Endothelial cell of umbilical vein (primary cell): ENCODE data around the gene KLK3. TPM values are rescaled to one million over a fixed set of nuclear protein-coding genes. Genes with fewer than 3 reads are reported as not detected.

Experiments
- BruUV-seq: library from RNA; stranded (reverse); fragments of 400-500 nt; replicated peaks from 2 replicates; lab custom pipeline; 2021; lab: Mats Ljungman, UMichigan
- CTCF ChIA-PET: fragments of 300-600, 350-600 bp; sonication (Branson Sonifier 250); formaldehyde crosslinking; loops from one replicate; lab custom pipeline; 2021; ENCODE audit warnings: antibody characterized with exemption, inconsistent platforms; lab: Charles Lee
- POLR2A ChIA-PET: fragments of 300-600, 350-600 bp; sonication (Branson Sonifier 250); formaldehyde crosslinking; loops from one replicate; lab custom pipeline; 2021; ENCODE audit warnings: antibody characterized with exemption, inconsistent platforms; lab: Charles Lee
- DNase-seq: peaks from one replicate; pipeline ENCODE4 v3.0.0-alpha.2; 2011; ENCODE audit warnings: low read depth, low spot score
- FAIRE-seq: peaks from 2 replicates; lab custom pipeline; 2011; peaks lifted over from hg19 to GRCh38; lab: Jason Lieb, UNC
- H2AFZ ChIP-seq: 2 replicates; pipeline ENCODE4 v1.6.0; 2012; ENCODE audit warnings: low read depth, low read length, control low read depth, inconsistent platforms
- H3K27ac ChIP-seq: 2 replicates; pipeline ENCODE4 v1.5.1; 2011; ENCODE audit warnings: low read depth, mild to moderate bottlenecking, control low read depth, low read length, moderate library complexity; ENCODE audit not compliant: insufficient read depth
- H3K27me3 ChIP-seq, 2 experiments: 2 replicates each; pipeline versions ENCODE4 v1.6.0 to v1.6.1; 2011; ENCODE audit warnings: low read length in 2 of 2, mixed read lengths in 1 of 2; ENCODE audit not compliant: control insufficient read depth in 2 of 2, insufficient read depth in 2 of 2
- H3K36me3 ChIP-seq, 2 experiments: 2 replicates in 1 of 2; 3 replicates in 1 of 2; pipeline ENCODE4 v1.5.1; 2011; ENCODE audit warnings: low read length in 2 of 2, mild to moderate bottlenecking in 1 of 2, moderate library complexity in 1 of 2; ENCODE audit not compliant: control insufficient read depth in 2 of 2, insufficient read depth in 2 of 2; ENCODE audit errors: extremely low read depth in 1 of 2
- H3K4me1 ChIP-seq: 3 replicates; pipeline ENCODE4 v1.5.1; 2011; ENCODE audit warnings: mild to moderate bottlenecking, low read length; ENCODE audit not compliant: control insufficient read depth, insufficient read depth; ENCODE audit errors: extremely low read depth
- H3K4me2 ChIP-seq: 2 replicates; pipeline ENCODE4 v1.6.1; 2011; ENCODE audit warnings: low read length, control low read depth, mixed read lengths; ENCODE audit not compliant: insufficient read depth
- H3K4me3 ChIP-seq, 3 experiments: fragments of 200-600 bp in 1 of 3; sonication (generic), shearing (Covaris generic) in 1 of 3; replicated peaks in 1 of 3; 2 replicates each; pipeline ENCODE4 v1.5.1; 2011 to 2016; ENCODE audit warnings: control low read depth in 3 of 3, low read length in 3 of 3, mild to moderate bottlenecking in 2 of 3, inconsistent platforms in 1 of 3, low read depth in 1 of 3, moderate library complexity in 1 of 3; ENCODE audit not compliant: insufficient read depth in 1 of 3
- H3K79me2 ChIP-seq: 2 replicates; pipeline ENCODE4 v1.6.0; 2012; ENCODE audit warnings: low read length, inconsistent platforms; ENCODE audit not compliant: control insufficient read depth, insufficient read depth
- H3K9ac ChIP-seq: replicated peaks from 2 replicates; pipeline ENCODE3; 2011; ENCODE audit warnings: low read length, control low read depth; ENCODE audit not compliant: insufficient read depth; ENCODE audit errors: extremely low read depth
- H3K9me1 ChIP-seq: replicated peaks from 3 replicates; pipeline ENCODE4 v1.6.0; 2011; ENCODE audit warnings: mild to moderate bottlenecking, low read length; ENCODE audit not compliant: control insufficient read depth, insufficient read depth; ENCODE audit errors: extremely low read depth
- H3K9me3 ChIP-seq: replicated peaks from 2 replicates; pipeline ENCODE4 v1.5.1; 2012; ENCODE audit warnings: low read length, inconsistent platforms; ENCODE audit not compliant: control insufficient read depth, insufficient read depth
- H4K20me1 ChIP-seq: replicated peaks from 2 replicates; pipeline ENCODE3; 2011; ENCODE audit warnings: mild to moderate bottlenecking, low read length; ENCODE audit not compliant: control insufficient read depth, insufficient read depth; ENCODE audit errors: extremely low read depth
- EZH2 ChIP-seq: IDR thresholded peaks from 2 replicates; pipeline ENCODE4 v1.6.1; 2012; ENCODE audit warnings: borderline replicate concordance, low read depth, mild to moderate bottlenecking, moderate library complexity, low read length, inconsistent platforms; ENCODE audit not compliant: severe bottlenecking
- FOS ChIP-seq: IDR thresholded peaks from 2 replicates; pipeline ENCODE4 v1.6.1; 2011; ENCODE audit warnings: mild to moderate bottlenecking, low read length, moderate library complexity, borderline replicate concordance; ENCODE audit not compliant: insufficient read depth
- GATA2 ChIP-seq: IDR thresholded peaks from 2 replicates; pipeline ENCODE4 v1.7.0; 2011; ENCODE audit warnings: low read depth, mild to moderate bottlenecking, moderate library complexity, mixed read lengths, low read length; ENCODE audit not compliant: insufficient read length, insufficient read depth
- JUN ChIP-seq: IDR thresholded peaks from 2 replicates; pipeline ENCODE4 v1.6.1; 2011; ENCODE audit warnings: borderline replicate concordance, low read depth; ENCODE audit not compliant: insufficient read length, insufficient read depth
- MYC ChIP-seq: IDR thresholded peaks from one replicate; pipeline ENCODE4 v1.6.1; 2011; ENCODE audit warnings: mild to moderate bottlenecking, low read depth, low read length
- POLR2A ChIP-seq: IDR thresholded peaks from 2 replicates; pipeline ENCODE4 v1.6.1; 2012; ENCODE audit warnings: low read depth, mild to moderate bottlenecking, control low read depth, low read length
- POLR2AphosphoS5 ChIP-seq: IDR thresholded peaks from 2 replicates; pipeline ENCODE4 v1.6.1; 2012; ENCODE audit warnings: low read depth, mild to moderate bottlenecking, control low read depth, low read length, moderate library complexity; ENCODE audit not compliant: insufficient read depth
- dilution Hi-C: fragments of 300-500 bp; cut with MboI; formaldehyde crosslinking; loops from one replicate; pipeline ENCODE4 v1.15.0; 2019; ENCODE audit warnings: low sequenced_read_pairs; ENCODE audit not compliant: extremely low pct_ligation_motif_present
- intact Hi-C: fragments of 100-400 bp; cut with micrococcal nuclease; formaldehyde crosslinking; loops from one replicate; pipeline ENCODE4 v1.10.0; 2022
- polyA plus RNA-seq, 4 experiments: library from polyadenylated mRNA; depleted of rRNA in 3 of 4; stranded (reverse) in 3 of 4; unstranded in 1 of 4; fragments of >200 nt; gene quantifications; 2 replicates each; pipeline versions ENCODE4 v1.2.1 to v1.2.3, GENCODE V29; 2011 to 2012; ENCODE audit warnings: missing spikeins in 1 of 4
- total RNA-seq: library from RNA; stranded (reverse); gene quantifications from 2 replicates; pipeline ENCODE4 v1.2.3, GENCODE V29; 2021
- TF ChIP-seq, protein P1 (sequence below): IDR thresholded peaks from 2 replicates; pipeline ENCODE4 v1.6.1; 2011; ENCODE audit not compliant: insufficient read depth, insufficient read length
- TF ChIP-seq, protein P2 (sequence below), 2 donors: IDR thresholded peaks; 1 replicate in 1 of 2; 2 replicates in 1 of 2; pipeline ENCODE4 v1.5.1; 2011; ENCODE audit warnings: low read length in 2 of 2, mild to moderate bottlenecking in 2 of 2, moderate library complexity in 2 of 2, control low read depth in 1 of 2, inconsistent platforms in 1 of 2, low read depth in 1 of 2; ENCODE audit not compliant: insufficient read depth in 1 of 2; ENCODE audit errors: extremely low read depth in 1 of 2

KLK3 gene
- total and polyA plus RNA-seq, 2 donors (not counting 3 experiments of a cell fraction or from before 2014, with no cell fraction given), result not detected

DNA sequence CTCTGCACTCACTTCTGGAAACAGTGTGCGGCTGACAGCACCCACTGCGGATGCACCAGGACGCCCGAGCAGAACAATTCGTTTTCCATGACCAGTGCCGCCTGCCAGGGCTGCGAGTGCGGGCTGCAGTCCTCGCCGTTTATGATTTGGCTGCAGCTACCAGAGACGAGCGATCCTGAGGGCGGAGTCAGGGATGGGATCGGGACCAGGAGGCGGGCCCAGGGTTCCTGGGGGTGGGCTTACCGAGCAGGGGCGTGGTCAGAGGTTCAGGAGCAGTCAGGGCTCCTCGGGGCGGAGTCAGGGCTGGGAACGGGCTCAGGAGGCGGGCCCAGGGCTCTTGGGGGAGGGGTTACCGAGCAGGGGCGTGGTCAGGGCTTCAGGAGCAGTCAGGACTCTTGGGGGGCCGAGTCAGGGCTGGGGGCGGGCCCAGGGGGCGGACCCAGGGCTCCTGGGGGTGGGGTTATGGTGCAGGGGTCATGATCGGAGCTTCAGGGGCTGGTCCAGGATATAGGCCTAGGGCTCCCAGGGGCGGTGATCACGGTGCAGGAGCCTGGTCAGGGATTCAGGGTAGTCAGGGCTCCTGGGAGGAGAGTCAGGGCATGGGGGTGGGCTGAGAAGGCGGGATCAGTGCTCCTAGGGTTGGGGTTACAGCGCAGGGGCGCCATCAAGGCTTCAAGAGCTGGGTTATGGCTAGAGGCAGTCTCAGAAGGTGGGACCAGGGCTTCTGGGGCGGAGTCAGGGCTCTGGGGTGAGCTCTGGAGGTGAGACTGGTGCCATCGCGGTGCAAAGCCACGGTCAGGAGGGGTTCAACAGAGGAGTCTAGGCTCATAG, 54.7 kb downstream of the KLK3 start:
- FAIRE-seq (no peak), DNase-seq (peak; percentile 47)
- Histone ChIP-seq H3K9ac (no peak overlapping the region), H3K9me3 (no peaks in the 10 kb centered on the region), H4K20me1 (no peaks in the 10 kb centered on the region), H3K27me3 (peaks cover 18 to 24% of the 10 kb centered on the region in 2 experiments), H3K4me2 (no peak overlapping the region), H3K9me1 (no peaks in the 10 kb centered on the region), H3K4me3 (no peak overlapping the region), H3K79me2 (no peaks in the 10 kb centered on the region), H3K4me1 (no peaks in the 10 kb centered on the region), H2AFZ (no peak overlapping the region), H3K27ac (no peak overlapping the region), H3K36me3 (no peaks in the 10 kb centered on the region)
- dilution Hi-C loops, result no loop called here
- ChIA-PET CTCF (interaction anchor here (1.4 to 3.4 kb wide), 3 partner anchors 13 to 205 kb away, joined by 4 to 24 read pairs (median 5); no protein-coding TSS in a partner anchor), POLR2A (no interaction called here)
- intact Hi-C loops, result loop anchor here (10.0 kb wide), 1 partner anchor 1185 kb away; the partner anchor contains the start of gene ZNF841
- BruUV-seq, result no TSS peak
- TF ChIP-seq, protein P1, sequence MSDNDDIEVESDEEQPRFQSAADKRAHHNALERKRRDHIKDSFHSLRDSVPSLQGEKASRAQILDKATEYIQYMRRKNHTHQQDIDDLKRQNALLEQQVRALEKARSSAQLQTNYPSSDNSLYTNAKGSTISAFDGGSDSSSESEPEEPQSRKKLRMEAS, result no peak
- TF ChIP-seq MYC (no peak), JUN (no peak), EZH2 (no peak), POLR2A (no peak), FOS (no peak), GATA2 (no peak), POLR2AphosphoS5 (no peak)
- TF ChIP-seq, protein P2, sequence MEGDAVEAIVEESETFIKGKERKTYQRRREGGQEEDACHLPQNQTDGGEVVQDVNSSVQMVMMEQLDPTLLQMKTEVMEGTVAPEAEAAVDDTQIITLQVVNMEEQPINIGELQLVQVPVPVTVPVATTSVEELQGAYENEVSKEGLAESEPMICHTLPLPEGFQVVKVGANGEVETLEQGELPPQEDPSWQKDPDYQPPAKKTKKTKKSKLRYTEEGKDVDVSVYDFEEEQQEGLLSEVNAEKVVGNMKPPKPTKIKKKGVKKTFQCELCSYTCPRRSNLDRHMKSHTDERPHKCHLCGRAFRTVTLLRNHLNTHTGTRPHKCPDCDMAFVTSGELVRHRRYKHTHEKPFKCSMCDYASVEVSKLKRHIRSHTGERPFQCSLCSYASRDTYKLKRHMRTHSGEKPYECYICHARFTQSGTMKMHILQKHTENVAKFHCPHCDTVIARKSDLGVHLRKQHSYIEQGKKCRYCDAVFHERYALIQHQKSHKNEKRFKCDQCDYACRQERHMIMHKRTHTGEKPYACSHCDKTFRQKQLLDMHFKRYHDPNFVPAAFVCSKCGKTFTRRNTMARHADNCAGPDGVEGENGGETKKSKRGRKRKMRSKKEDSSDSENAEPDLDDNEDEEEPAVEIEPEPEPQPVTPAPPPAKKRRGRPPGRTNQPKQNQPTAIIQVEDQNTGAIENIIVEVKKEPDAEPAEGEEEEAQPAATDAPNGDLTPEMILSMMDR (IDR thresholded peaks at IDR 0.05; ENCODE audit: extremely low read depth in 1 of 2, insufficient read depth in 1 of 2, low read depth in 1 of 2, low read length in 2 of 2), result no peak

Other genes with a start within 250 kb of the KLK3 start
- 0.53 TPM in 1 of 2 replicates, not detected in the other for gene SYT3, start 215.0 kb upstream of the KLK3 start, total RNA-seq
- gene SYT3, start 215.0 kb upstream of the KLK3 start, polyA plus RNA-seq, result 0.11 TPM in 1 of 2 replicates, not detected in the other
- gene C19orf81, start 205.5 kb upstream of the KLK3 start, total RNA-seq, result 1.1 and 2.5 TPM in 2 replicates
- 0.79 and 2.1 TPM in 2 replicates for gene C19orf81, start 205.5 kb upstream of the KLK3 start, polyA plus RNA-seq
- gene SHANK1, start 135.1 kb upstream of the KLK3 start, total RNA-seq, result 1.2 and 1.9 TPM in 2 replicates
- 0.60 and 0.66 TPM in 2 replicates for gene SHANK1, start 135.1 kb upstream of the KLK3 start, polyA plus RNA-seq
- gene CLEC11A, start 131.6 kb upstream of the KLK3 start, total RNA-seq, result 10.4 and 13.3 TPM in 2 replicates
- 30.1 and 37.2 TPM in 2 replicates for gene CLEC11A, start 131.6 kb upstream of the KLK3 start, polyA plus RNA-seq
- not detected in 2 replicates for gene GPR32, start 84.5 kb upstream of the KLK3 start, total RNA-seq
- gene GPR32, start 84.5 kb upstream of the KLK3 start, polyA plus RNA-seq, result not detected in 2 replicates
- gene ACP4, start 64.5 kb upstream of the KLK3 start, total RNA-seq, result not detected in 2 replicates
- gene ACP4, start 64.5 kb upstream of the KLK3 start, polyA plus RNA-seq, result not detected in 2 replicates
- not detected in 2 replicates for gene KLK1, start 31.1 kb upstream of the KLK3 start, total RNA-seq
- 0.08 TPM in 1 of 2 replicates, not detected in the other for gene KLK1, start 31.1 kb upstream of the KLK3 start, polyA plus RNA-seq
- not detected in 2 replicates for gene KLK15, start 21.3 kb upstream of the KLK3 start, total RNA-seq
- not detected in 2 replicates for gene KLK15, start 21.3 kb upstream of the KLK3 start, polyA plus RNA-seq
- not detected in 2 replicates for gene KLK2, start 18.5 kb downstream of the KLK3 start, total RNA-seq
- not detected in 2 replicates for gene KLK2, start 18.5 kb downstream of the KLK3 start, polyA plus RNA-seq
- gene KLK4, start 56.5 kb downstream of the KLK3 start, total RNA-seq, result not detected in 2 replicates
- gene KLK4, start 56.5 kb downstream of the KLK3 start, polyA plus RNA-seq, result not detected in 2 replicates
- not detected in 2 replicates for gene KLK5, start 98.1 kb downstream of the KLK3 start, total RNA-seq
- gene KLK5, start 98.1 kb downstream of the KLK3 start, polyA plus RNA-seq, result not detected in 2 replicates
- gene KLK6, start 114.7 kb downstream of the KLK3 start, total RNA-seq, result not detected in 2 replicates
- gene KLK6, start 114.7 kb downstream of the KLK3 start, polyA plus RNA-seq, result 0.11 and 0.12 TPM in 2 replicates
- not detected in 2 replicates for gene KLK7, start 129.0 kb downstream of the KLK3 start, total RNA-seq
- not detected in 2 replicates for gene KLK7, start 129.0 kb downstream of the KLK3 start, polyA plus RNA-seq
- not detected in 2 replicates for gene KLK8, start 146.7 kb downstream of the KLK3 start, total RNA-seq
- gene KLK8, start 146.7 kb downstream of the KLK3 start, polyA plus RNA-seq, result not detected in 2 replicates
- not detected in 2 replicates for gene KLK10, start 164.8 kb downstream of the KLK3 start, total RNA-seq
- not detected in 2 replicates for gene KLK10, start 164.8 kb downstream of the KLK3 start, polyA plus RNA-seq
- not detected in 2 replicates for gene KLK11, start 171.7 kb downstream of the KLK3 start, total RNA-seq
- not detected in 2 replicates for gene KLK11, start 171.7 kb downstream of the KLK3 start, polyA plus RNA-seq
- not detected in 2 replicates for gene KLK12, start 180.1 kb downstream of the KLK3 start, total RNA-seq
- not detected in 2 replicates for gene KLK12, start 180.1 kb downstream of the KLK3 start, polyA plus RNA-seq
- gene KLK13, start 210.2 kb downstream of the KLK3 start, total RNA-seq, result not detected in 2 replicates
- gene KLK13, start 210.2 kb downstream of the KLK3 start, polyA plus RNA-seq, result not detected in 2 replicates
- not detected in 2 replicates for gene KLK14, start 228.0 kb downstream of the KLK3 start, total RNA-seq
- gene KLK14, start 228.0 kb downstream of the KLK3 start, polyA plus RNA-seq, result 0.10 and 0.12 TPM in 2 replicates